ENCODE measurements around the gene ANKS1A.
"Not testable (repeated sequence)": the region's sequence is repeated elsewhere in the genome, so short reads cannot be mapped to it uniquely, and the experiment has no call there.

Gene ANKS1A

GRCh38 chr6:34897130-34897529 is 8.1 kb downstream of the ANKS1A start:
- no peak for TF ChIP-seq CTCF (IDR thresholded peaks at IDR 0.05; ENCODE audit: insufficient read depth, low read depth, low read length, missing control alignments)
- no peak for DNase-seq (ENCODE audit: low read depth)
- no peak overlapping the region for H3K4me3 ChIP-seq (ENCODE audit: low read depth, low read length)

GRCh38 chr6:34897716-34898115 is 8.7 kb downstream of the ANKS1A start:
- no peak overlapping the region for H3K4me3 ChIP-seq (ENCODE audit: low read depth, low read length)
- no peak for TF ChIP-seq CTCF (IDR thresholded peaks at IDR 0.05; ENCODE audit: insufficient read depth, low read depth, low read length, missing control alignments)
- no peak for DNase-seq (ENCODE audit: low read depth)

- not testable (repeated sequence) for H3K4me3 ChIP-seq (ENCODE audit: low read depth, low read length); DNase-seq (ENCODE audit: low read depth)
Observed at GRCh38 chr6:34899748-34900147, 10.7 kb downstream of the ANKS1A start.

GRCh38 chr6:34900321-34901031 is 11.4 kb downstream of the ANKS1A start:
- no peak for TF ChIP-seq CTCF (IDR thresholded peaks at IDR 0.05; ENCODE audit: insufficient read depth, low read depth, low read length, missing control alignments)
- H3K4me3 ChIP-seq (ENCODE audit: low read depth, low read length), result no peak overlapping the region
- DNase-seq (ENCODE audit: low read depth), result no peak

- no peak for DNase-seq (ENCODE audit: low read depth)
- no peak for TF ChIP-seq CTCF (IDR thresholded peaks at IDR 0.05; ENCODE audit: insufficient read depth, low read depth, low read length, missing control alignments)
- no peak overlapping the region for H3K4me3 ChIP-seq (ENCODE audit: low read depth, low read length)
Observed at GRCh38 chr6:34901930-34902329, 12.9 kb downstream of the ANKS1A start.

- H3K4me3 ChIP-seq (ENCODE audit: low read depth, low read length), result no peak overlapping the region
- no peak for TF ChIP-seq CTCF (IDR thresholded peaks at IDR 0.05; ENCODE audit: insufficient read depth, low read depth, low read length, missing control alignments)
- no peak for DNase-seq (ENCODE audit: low read depth)
Observed at GRCh38 chr6:34904990-34905613, 16.0 kb downstream of the ANKS1A start.

GRCh38 chr6:34906826-34907225 is 17.8 kb downstream of the ANKS1A start:
- no peak for TF ChIP-seq CTCF (IDR thresholded peaks at IDR 0.05; ENCODE audit: insufficient read depth, low read depth, low read length, missing control alignments)
- no peak for DNase-seq (ENCODE audit: low read depth)
- no peak overlapping the region for H3K4me3 ChIP-seq (ENCODE audit: low read depth, low read length)
